ENCODE measurements around the gene PIEZO2.
"Not testable (repeated sequence)": the region's sequence is repeated elsewhere in the genome, so short reads cannot be mapped to it uniquely, and the experiment has no call there.

Gene PIEZO2

DNA sequence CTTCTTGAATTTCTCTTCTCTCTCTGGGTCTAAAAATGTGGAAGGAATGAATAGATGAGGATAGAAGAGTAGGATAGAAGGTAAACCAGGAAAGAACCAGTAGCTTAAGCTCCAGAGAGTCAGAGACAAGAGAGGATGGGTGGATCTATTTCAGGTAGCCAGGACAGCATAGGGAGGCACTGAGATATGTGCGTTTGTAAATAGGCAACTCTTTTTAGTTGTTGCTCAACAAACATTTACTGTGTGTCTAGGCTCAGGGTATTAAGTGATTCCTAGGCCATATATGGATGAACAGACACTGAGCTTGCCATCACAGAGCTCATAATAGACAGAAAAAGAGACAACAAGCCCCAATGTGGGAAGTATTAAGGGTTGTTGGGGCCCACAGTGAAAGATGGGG is 463.1 kb downstream of the PIEZO2 start:
- no peak for DNase-seq (ENCODE audit: low read depth in 3 of 3)

- DNase-seq (ENCODE audit: low read depth in 3 of 3) = no peak
Observed at GRCh38 chr18:10685484-10685883, 463.9 kb downstream of the PIEZO2 start.

DNA sequence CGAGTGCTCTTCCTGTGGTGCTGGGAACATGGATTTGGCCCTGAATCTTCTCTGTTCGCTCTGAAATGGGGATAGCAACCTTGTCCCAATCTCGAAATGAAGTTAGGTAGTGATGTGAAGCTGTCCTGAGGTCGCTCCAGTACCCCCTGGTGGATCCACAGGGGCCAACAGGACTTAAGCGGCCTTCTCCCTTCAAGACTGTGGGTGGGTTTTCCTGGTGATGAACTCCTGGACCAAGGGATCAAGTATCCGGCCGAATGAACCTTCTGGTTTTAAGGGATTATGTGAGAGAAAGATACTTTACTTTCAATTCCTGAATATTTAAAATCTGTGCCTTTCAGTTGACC is 467.0 kb downstream of the PIEZO2 start:
- no peak for DNase-seq (ENCODE audit: low read depth in 3 of 3)

DNA sequence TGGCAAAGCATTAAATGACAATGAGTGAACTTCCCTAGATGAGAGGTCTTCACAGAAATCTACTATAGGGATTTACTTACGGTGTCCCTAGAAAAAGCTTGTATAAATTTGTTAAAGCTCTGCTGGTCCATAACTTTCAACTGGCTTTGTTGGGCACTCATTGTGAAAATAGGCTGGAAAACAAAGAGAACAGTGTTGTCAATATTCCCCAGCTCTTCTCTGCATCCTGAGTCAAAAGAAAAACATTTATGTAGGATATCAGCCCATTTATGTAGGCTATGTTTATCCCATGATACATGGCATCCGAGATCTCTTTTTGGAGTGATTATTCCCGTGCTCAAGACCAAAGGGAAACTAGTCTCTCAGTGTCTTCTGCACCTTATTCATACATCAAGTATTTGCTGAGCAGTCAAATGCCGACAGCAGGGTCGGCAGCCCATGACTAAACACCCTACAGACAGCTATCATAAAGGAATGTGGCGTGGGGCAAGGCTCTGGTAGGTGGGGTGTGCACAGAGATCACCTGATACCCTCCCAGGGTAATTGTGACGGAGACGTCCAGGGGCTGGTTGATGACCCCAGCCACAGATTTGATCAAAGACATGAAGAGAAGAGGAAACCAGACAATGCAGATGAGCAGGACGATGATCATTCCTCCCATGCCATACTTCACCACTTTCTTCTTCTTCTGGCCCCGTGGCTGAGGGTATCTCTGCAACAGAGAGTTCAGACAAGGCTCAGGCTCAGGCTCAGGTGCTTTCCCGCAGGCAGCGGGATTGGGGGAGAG is 467.6 kb downstream of the PIEZO2 start:
- no peak for DNase-seq (ENCODE audit: low read depth in 3 of 3)

GRCh38 chr18:10680271-10680596 is 469.1 kb downstream of the PIEZO2 start:
- DNase-seq (ENCODE audit: low read depth in 3 of 3) = no peak

GRCh38 chr18:10679557-10680270 is 469.7 kb downstream of the PIEZO2 start:
- DNase-seq (ENCODE audit: low read depth in 3 of 3) = no peak

- no peak for DNase-seq (ENCODE audit: low read depth in 3 of 3)
Observed at GRCh38 chr18:10671441-10671840, 477.9 kb downstream of the PIEZO2 start.

DNA sequence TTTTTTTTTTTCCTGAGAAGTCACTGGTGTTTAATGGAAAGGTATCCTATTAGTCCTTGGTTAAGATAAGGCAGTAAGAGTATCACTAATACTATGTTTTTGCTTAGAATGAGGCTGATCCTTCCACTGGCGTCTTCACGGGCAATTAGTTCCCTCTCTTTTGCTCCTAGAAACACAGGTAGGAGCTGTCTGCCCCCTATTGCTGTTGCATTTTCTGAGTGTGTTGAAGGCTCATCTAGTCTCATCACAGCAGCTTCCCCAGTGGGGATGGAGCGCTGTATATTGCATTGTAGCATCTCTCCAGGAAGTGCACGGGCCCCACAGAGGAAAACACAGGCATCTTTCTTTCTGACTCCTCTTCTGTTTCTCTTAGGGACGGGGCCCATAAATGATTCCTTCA is 478.5 kb downstream of the PIEZO2 start:
- no peak for DNase-seq (ENCODE audit: low read depth in 3 of 3)

GRCh38 chr18:10669441-10670100 is 479.8 kb downstream of the PIEZO2 start:
- no peak for DNase-seq (ENCODE audit: low read depth in 3 of 3)

- DNase-seq (ENCODE audit: low read depth in 3 of 3) = no peak
Observed at GRCh38 chr18:10663750-10664149, 485.6 kb downstream of the PIEZO2 start.

GRCh38 chr18:10661317-10661716 is 488.1 kb downstream of the PIEZO2 start:
- DNase-seq (ENCODE audit: low read depth in 3 of 3) = no peak

- DNase-seq (ENCODE audit: low read depth in 3 of 3) = no peak
Observed at GRCh38 chr18:10660179-10660884, 489.0 kb downstream of the PIEZO2 start.

GRCh38 chr18:10659594-10659993 is 489.8 kb downstream of the PIEZO2 start:
- DNase-seq (ENCODE audit: low read depth in 3 of 3) = no peak

GRCh38 chr18:10659000-10659399 is 490.4 kb downstream of the PIEZO2 start:
- no peak for DNase-seq (ENCODE audit: low read depth in 3 of 3)

- not testable (repeated sequence) for DNase-seq (ENCODE audit: low read depth in 3 of 3)
Observed at GRCh38 chr18:10644003-10644402, 505.4 kb downstream of the PIEZO2 start.

- not testable (repeated sequence) for DNase-seq (ENCODE audit: low read depth in 3 of 3)
Observed at GRCh38 chr18:10642915-10643524, 506.3 kb downstream of the PIEZO2 start.

GRCh38 chr18:10638539-10638885 is 510.9 kb downstream of the PIEZO2 start:
- DNase-seq (ENCODE audit: low read depth in 3 of 3) = not testable (repeated sequence)

- DNase-seq (ENCODE audit: low read depth in 3 of 3) = not testable (repeated sequence)
Observed at GRCh38 chr18:10637858-10638538, 511.4 kb downstream of the PIEZO2 start.

DNA sequence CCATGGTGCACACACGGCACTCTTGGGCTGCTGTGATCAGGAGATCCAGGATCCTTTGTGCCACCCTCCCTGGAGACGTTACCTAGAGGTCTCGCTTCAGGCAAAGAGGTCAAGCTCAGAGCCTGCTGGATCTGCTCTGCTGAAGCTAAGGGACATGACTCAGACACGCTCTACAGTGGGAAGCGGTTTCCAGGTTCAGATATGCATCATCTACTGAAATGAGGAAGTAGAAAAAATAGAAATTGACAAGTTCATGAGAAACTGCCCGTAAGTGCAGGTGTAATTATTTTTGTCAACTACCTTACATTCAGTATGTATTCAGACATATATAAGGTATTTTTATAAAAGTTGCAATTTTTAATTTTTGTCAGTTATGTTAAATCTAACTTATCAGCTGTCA is 520.3 kb downstream of the PIEZO2 start:
- not testable (repeated sequence) for DNase-seq (ENCODE audit: low read depth in 3 of 3)

DNA sequence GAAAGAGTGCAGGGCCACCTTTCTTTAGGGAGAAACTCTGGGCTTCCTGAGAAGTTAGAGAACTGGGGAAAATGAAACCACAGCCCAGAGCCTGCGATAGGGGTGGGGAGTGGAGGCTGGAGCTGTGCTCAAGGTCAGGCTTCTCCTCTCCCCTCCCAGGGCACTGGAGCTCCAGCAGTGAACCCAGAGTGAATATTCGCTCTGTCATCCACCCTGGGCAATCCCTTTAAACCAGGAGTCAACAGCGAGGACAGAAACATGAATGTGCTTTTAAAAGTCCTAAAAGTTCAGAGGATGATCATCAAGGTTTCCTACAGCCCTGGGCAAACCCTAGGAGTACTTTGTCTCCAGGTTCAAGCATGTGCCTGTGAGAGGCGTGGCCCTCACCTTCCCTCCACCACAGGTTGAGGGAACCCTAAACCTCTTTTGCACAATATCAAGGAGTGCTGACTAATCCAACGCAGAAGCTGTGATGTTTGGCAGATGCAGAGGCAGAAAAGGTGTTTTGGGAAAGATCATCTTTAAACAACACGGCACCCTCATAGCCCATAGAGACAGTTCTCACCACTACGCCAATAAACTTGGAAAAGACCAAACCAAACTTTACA is 522.7 kb downstream of the PIEZO2 start:
- DNase-seq (ENCODE audit: low read depth in 3 of 3) = not testable (repeated sequence)

DNA sequence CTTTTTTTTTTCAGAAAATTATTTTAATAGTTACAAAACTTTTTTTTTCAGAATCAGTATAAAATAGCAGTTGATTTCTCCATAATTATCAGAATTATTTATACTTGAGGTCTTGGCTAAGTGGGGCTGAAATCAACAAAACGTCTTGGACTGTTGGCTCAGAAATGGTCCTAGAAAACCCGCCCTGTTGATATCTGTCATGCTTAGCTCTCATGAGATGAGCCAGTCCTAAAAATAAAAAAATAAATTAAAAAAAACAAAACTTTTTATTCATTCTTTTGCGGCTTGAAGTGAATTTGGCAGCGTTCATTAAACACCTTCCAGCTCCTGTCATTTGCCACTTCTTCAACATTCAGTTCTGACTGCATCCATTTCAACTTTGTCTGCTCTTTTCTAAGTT is 525.8 kb downstream of the PIEZO2 start:
- not testable (repeated sequence) for DNase-seq (ENCODE audit: low read depth in 3 of 3)
